NCI-H1694 treated with DMSO at 0.1 percent for 48 hours (cell line): ENCODE measurements around the gene CDCA3.
A peak's percentile ranks its signal among the peaks of the same experiment; 100 is the strongest.

ENCODE experiments used
- DNase-seq: peaks from one replicate; lab custom pipeline; 2025; lab: John Stamatoyannopoulos, UW

Gene CDCA3

GRCh38 chr12:6832125-6832524 is 19.0 kb downstream of the CDCA3 start:
- no peak for DNase-seq

DNA sequence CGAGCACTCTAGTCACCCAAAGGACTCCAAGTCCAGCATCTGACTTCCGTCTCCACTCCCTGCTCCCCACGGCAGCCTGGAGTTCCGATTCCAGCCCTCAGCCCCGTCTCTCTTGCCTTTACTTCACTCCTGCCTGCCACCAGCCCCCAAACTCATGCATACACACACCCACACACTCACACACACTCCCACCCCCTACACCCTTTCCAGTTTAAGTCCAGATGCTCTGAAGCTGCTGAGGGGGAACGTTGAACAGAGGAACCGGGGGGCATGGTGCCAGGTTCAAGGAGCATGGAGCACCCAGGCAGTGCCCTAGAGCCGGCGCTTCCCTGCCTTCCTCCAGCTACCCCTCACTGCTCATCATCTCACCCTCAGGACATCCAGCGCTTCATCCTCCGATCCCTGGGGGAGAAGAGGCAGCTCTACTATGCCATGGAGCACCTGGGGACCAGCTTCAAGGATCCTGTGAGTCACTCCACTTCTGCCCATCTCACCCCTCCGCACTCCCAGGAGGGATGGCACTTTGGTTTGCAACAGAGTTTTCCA is 19.6 kb downstream of the CDCA3 start:
- DNase-seq, result no peak

GRCh38 chr12:6830999-6831398 is 20.1 kb downstream of the CDCA3 start:
- DNase-seq, result no peak

GRCh38 chr12:6830286-6830890 is 20.7 kb downstream of the CDCA3 start:
- no peak for DNase-seq

- no peak for DNase-seq
Observed at GRCh38 chr12:6829536-6830220, 21.4 kb downstream of the CDCA3 start.

- DNase-seq, result no peak
Observed at GRCh38 chr12:6828781-6829535, 22.1 kb downstream of the CDCA3 start.

DNA sequence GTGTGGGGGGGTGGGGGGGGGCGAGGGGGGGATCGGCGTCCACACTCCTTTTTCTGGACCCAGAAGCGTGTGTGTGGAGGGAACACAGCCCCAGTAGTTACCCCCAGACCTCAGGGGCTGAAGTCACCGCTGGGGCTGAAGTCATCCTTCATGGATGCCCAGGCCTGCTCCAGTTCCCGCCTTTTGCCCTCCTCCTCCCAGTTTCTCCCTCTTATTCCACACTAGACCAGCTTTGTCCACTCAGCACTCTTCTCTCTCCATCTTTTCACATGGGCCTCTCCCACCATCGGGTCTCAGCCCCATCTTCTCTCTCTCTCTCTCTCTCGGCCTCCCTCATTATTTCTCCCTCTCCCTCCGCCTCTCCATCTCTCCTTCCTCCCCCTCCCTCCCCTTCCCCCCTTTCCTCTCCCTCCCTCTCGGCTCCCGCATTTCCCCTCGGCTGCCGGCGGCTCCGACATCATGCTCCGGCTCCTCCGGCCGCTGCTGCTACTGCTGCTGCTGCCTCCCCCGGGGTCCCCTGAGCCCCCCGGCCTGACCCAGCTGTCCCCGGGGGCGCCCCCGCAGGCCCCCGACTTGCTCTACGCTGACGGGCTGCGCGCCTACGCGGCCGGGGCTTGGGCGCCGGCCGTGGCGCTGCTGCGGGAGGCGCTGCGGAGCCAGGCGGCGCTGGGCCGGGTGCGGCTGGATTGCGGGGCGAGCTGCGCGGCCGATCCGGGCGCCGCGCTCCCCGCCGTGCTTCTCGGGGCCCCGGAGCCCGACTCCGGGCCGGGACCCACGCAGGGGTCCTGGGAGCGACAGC is 22.9 kb downstream of the CDCA3 start, which contains the start of gene P3H3:
TSS of gene P3H3 (plus strand) at position 426 of the 799 bp plus-strand sequence. CDS start at position 460, 34 bp downstream.
- peak; percentile 54 for DNase-seq

GRCh38 chr12:6827437-6827911 is 23.6 kb downstream of the CDCA3 start:
- DNase-seq, result peak; percentile 90

- no peak for DNase-seq
Observed at GRCh38 chr12:6826734-6827436, 24.2 kb downstream of the CDCA3 start.

GRCh38 chr12:6826125-6826733 is 24.9 kb downstream of the CDCA3 start:
- no peak for DNase-seq

DNA sequence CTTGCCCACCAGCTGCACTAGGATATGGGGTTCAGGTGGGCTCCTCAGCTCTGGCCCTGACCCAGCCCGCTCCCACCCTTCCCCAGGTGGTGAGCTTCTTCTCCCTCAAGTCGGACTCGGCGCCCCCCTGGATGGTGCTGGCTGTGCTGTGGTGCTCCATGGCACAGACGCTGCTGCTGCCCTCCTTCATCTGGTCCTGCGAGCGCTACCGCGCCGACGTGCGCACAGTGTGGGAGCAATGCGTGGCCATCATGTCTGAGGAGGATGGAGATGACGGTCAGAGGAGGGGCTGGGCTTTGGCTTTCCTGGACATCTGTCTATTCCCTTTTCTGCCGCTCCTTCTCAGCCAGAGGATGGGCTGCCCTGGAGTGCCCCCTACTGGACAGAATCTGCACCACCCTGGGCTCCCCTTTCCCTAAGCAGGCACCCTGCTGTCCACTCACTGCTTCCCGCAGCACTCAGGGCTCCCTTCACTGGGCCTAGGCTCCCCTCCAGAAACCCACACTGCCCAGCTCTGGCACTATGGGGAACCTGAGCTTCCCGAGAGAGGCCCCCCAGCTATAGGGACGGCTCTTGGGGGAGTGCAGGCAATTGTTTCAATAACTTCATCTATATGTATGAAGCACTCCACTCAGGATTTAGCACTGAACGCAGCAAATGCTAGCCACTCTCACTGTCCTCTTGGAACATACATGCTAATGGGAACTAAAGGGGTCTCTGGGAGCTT is 25.5 kb downstream of the CDCA3 start:
- peak; percentile 92 for DNase-seq

DNA sequence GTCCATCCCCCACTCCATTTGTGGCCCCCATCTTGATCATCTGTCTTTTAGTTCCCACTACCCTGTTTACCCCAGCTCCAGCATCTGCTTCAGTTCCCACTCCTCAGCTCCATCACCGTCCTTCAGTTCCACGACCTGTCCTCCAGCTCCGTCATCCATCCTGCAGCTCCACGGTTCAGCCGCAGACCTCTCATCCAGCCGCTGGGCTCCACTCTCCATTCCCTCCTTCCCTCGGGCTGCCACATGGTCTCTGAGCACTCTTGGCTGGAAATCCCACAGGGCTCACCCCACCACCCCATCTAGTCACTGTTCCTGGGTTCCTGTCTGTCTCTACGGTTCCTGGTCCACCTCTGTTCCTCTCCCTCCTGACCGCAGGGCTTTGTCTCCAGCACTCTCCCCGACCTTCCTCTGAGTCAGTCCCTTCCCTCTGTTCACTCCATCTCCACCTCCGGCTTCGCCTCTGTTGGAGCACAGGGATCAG is 26.1 kb downstream of the CDCA3 start:
- DNase-seq, result no peak

GRCh38 chr12:6824085-6824775 is 26.9 kb downstream of the CDCA3 start:
- no peak for DNase-seq

DNA sequence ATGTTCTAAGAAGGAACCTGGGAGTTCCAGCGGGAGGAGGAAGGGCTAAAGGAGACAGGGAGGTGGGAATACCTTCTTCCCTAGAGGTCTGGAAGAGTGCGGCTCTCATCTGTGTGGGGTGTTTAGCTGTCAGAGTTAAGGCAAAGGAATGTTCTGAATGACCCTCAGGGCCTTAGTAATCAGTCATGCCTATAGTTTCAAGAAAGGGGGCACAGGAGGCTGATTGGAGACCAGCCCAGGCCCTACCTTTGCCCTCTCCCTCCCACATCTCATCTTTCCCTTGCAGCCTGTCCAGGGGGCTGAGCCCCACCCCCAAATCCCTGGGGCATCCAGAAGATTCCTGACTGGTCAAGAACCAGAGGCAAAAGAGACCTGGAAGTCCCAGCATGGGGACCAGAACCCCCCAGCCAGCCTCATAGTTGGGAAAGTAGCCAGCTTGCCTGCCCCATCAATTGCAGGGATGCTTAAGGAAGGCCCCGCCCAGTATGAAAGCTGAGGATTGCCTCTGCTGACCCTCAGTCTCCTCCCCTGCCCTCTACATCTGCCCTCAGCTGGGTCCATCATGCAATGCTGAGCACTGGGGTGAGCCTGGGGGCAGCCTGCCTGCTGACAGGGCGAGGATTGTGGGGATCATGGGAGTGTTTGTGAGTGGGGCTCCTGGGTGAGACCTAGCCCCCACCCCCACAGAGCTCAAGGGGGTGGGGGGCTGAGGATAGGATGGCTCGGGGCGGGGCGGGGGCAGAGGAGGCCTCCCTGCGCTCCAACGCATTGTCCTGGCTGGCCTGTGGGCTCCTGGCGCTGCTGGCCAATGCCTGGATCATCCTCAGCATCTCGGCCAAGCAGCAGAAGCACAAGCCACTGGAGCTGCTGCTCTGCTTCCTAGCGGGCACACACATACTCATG is 27.7 kb downstream of the CDCA3 start:
- no peak for DNase-seq

DNA sequence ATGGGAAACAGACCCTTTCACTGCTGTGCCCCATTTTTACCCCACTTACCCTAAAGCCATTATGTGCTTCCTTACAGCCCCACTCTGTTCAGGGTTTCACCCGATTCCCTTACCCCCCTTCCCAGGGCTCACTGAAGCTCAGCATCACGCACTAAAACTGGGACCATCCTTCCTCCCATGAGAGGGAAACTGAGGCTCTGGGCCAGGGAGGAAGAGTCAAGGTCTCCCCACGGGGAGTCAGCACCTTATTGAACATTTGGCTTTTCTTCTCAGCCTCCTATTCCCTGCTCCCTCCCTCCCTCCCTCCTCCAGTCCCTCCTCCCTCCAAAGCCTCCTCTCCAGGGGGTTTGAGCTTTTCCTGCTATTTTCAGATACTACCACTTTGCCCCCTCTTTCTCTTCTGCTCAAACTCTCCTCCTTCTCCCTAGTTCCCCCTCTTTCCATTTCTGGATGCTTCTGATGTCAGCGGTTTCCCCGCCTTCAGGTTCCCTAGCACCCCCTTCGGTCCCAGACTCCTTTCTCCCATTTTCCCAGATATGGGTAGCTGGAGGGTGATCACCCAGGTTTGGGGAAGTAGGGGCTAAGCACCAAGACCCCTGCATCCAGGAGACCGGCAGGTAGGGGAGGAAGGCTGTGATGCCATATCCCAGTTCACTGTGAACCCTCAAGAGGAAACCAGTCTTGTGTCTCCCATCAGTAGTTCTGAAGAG is 28.5 kb downstream of the CDCA3 start:
- no peak for DNase-seq

DNA sequence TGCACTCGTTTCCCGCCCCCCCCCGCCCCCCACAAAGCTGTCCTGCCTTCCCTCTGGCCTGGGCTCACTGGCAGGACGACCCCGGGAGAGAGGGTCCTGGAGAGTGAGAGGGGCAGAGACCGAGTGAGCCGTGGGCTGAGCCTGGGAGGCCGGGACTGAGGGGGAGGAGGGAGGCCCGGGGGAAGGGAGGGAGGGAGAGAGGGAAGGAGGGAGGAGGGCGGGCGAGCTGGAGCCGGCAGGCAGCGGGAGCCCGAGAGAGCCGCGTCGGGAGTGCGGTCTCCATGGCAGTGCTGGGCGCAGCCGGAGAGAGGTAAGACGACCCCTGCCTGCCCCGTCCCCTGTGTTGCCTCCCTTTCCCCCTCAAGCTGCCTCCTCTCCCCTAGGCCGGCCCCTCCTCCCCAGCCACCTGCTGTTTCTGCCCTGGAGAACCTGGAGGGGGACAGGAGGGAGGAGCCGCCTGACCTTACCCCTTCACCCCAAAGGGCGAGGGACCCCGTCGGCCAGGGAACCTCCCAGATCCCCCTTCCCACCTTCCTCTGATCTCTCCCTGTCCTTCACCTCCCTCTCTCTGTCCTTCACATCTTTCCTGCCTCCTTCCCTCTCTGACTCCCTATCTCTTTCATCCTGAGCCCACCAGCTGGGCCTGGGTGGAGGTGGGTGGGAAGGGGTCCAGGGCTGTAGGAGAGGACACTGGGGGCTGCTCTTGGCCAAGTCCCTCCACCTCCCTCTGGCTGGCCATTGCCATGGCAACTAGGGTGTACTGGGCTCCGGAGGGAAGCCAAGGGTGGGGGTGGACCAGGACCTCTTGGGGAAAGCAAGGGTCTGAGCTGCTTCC is 29.3 kb downstream of the CDCA3 start, which contains the start of gene GPR162:
TSS of gene GPR162 (plus strand) at position 231 of the 835 bp plus-strand sequence. CDS start 2,078 bp downstream, outside the sequence.
- DNase-seq, result peak; percentile 59
